ENCODE measurements around the gene MCTP2. TPM values are rescaled to one million over a fixed set of nuclear protein-coding genes. Genes with fewer than 3 reads are reported as not detected.

The MCTP2 gene
- total and polyA plus RNA-seq, 5 donors from 2014 or later, result 1.1 to 6.4 (median 2.8) TPM

DNA sequence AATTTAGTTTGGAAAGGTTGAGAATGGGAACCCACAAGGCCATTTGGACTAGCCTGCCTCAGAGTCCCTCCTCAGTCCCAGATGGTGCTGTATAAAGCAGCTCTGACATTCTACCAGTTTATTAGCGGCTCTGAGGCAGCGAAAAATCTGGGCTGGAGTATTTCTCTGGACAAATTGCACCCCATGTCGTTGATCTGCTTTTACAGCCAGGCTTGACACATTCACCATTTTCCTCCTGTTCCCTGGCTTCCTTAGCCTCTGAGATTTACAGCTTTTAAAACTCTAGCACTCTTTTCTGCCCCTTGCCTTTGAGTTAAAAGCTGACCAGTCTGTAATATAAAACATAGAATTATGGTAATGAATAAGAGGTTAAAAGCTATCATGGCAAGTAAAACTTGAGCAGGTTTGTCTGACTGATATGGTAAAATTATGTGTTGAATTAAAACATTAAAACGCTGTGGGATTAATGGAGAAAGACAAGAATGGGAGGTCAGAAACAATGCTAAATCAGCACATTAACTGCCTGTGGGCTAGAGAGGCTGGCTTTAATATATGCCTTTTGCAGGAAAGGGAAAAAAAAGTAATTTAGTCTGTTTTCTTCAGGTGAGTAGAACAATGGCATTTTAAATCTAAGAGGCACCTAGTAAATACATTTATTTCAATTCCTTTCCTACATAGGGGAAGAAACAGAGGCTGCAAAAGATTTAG, 131.2 kb downstream of the MCTP2 start:
- no peaks in the 10 kb centered on the region for H3K27me3 ChIP-seq (ENCODE audit: control insufficient read depth, insufficient read depth, low read length)
- H3K27ac Mint-ChIP-seq, result no peak overlapping the region
- no peak overlapping the region for H3K27ac ChIP-seq (ENCODE audit: insufficient read depth, low read length, poor library complexity, severe bottlenecking)
- H3K4me1 ChIP-seq (ENCODE audit: control insufficient read depth, insufficient read depth, low read length, poor library complexity, severe bottlenecking), result no peaks in the 10 kb centered on the region
- ATAC-seq (ENCODE audit: low read depth in 2 of 2) (no peak), DNase-seq (no peak)
- H3K27me3 Mint-ChIP-seq, result no peaks in the 10 kb centered on the region
- H3K36me3 ChIP-seq (ENCODE audit: control insufficient read depth, insufficient read depth, low read length), result no peaks in the 10 kb centered on the region
- H3K9me3 Mint-ChIP-seq, result peaks cover 0 to 2% (median 0%) of the 10 kb centered on the region in 7 donors
- H3K9me3 ChIP-seq (ENCODE audit: control insufficient read depth in 2 of 2, low read length in 2 of 2), result no peaks in the 10 kb centered on the region
- H3K4me3 Mint-ChIP-seq, result no peak overlapping the region
- H3K4me3 ChIP-seq (ENCODE audit: low read depth, low read length), result no peak overlapping the region
- H3K36me3 Mint-ChIP-seq, result peaks cover 14% of the 10 kb centered on the region
- peaks cover 0 to 4% (median 0%) of the 10 kb centered on the region in 4 donors for H3K4me1 Mint-ChIP-seq

DNA sequence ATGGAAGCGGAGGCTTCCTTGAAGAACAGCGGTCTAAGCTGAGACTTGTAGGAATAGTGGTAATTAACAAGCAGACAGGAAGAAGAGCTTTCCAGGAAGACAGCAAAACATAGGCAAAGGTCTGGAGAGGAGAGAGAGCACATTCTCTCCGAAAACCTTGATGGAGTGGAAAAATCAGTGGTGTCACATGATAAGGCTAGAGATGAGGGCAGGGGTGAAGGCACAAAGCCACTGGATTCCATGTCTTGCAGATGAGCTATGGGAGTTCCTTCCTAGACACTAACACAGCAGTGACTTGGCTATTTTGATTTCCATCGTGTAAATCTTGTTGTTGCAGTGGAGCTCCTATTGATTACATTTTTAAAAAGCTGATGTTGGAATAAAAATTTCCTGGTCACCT, 132.0 kb downstream of the MCTP2 start:
- H3K9me3 Mint-ChIP-seq, result peaks cover 0 to 2% (median 0%) of the 10 kb centered on the region in 7 donors
- H3K27me3 ChIP-seq (ENCODE audit: control insufficient read depth, insufficient read depth, low read length), result no peaks in the 10 kb centered on the region
- H3K4me3 ChIP-seq (ENCODE audit: low read depth, low read length), result no peak overlapping the region
- H3K4me3 Mint-ChIP-seq, result no peak overlapping the region
- H3K27ac ChIP-seq (ENCODE audit: insufficient read depth, low read length, poor library complexity, severe bottlenecking), result no peak overlapping the region
- no peaks in the 10 kb centered on the region for H3K9me3 ChIP-seq (ENCODE audit: control insufficient read depth in 2 of 2, low read length in 2 of 2)
- no peak for ATAC-seq (ENCODE audit: low read depth in 2 of 2)
- H3K4me1 Mint-ChIP-seq, result peaks cover 0 to 4% (median 0%) of the 10 kb centered on the region in 4 donors
- peaks cover 16% of the 10 kb centered on the region for H3K36me3 Mint-ChIP-seq
- H3K27me3 Mint-ChIP-seq, result no peaks in the 10 kb centered on the region
- H3K4me1 ChIP-seq (ENCODE audit: control insufficient read depth, insufficient read depth, low read length, poor library complexity, severe bottlenecking), result no peaks in the 10 kb centered on the region
- no peak overlapping the region for H3K27ac Mint-ChIP-seq
- DNase-seq, result no peak
- H3K36me3 ChIP-seq (ENCODE audit: control insufficient read depth, insufficient read depth, low read length), result no peaks in the 10 kb centered on the region

DNA sequence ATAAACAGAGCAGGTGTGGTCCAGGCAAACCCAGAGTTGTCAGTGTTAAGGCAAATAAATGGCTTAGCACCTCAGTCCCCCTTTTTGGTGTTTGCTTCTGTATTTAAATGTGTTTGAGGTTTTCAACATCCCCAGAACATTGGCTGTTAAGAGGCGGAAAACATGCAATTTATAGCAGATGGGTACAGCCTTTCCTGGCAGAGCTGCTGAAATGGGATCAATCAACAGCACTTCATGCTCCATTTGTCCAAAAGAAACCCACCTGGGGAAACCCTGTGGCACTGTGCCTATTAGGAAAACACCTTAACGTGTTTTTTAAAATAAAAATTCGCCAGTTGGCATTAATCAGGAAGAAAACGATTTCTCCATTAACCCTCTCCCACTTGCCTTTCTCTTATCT, 135.4 kb downstream of the MCTP2 start:
- no peak overlapping the region for H3K4me3 Mint-ChIP-seq

GRCh38 chr15:94367726-94368535, 136.6 kb downstream of the MCTP2 start:
- Mint-ChIP-seq H3K9me3 (no peaks in the 10 kb centered on the region), H3K4me1 (peaks cover 0 to 4% (median 0%) of the 10 kb centered on the region in 4 donors), H3K27ac (no peak overlapping the region), H3K27me3 (no peaks in the 10 kb centered on the region), H3K36me3 (peaks cover 15% of the 10 kb centered on the region), H3K4me3 (no peak overlapping the region)
- Histone ChIP-seq H3K27ac (ENCODE audit: insufficient read depth, low read length, poor library complexity, severe bottlenecking) (no peak overlapping the region), H3K4me3 (ENCODE audit: low read depth, low read length) (no peak overlapping the region), H3K27me3 (ENCODE audit: control insufficient read depth, insufficient read depth, low read length) (no peaks in the 10 kb centered on the region), H3K9me3 (ENCODE audit: control insufficient read depth in 2 of 2, low read length in 2 of 2) (no peaks in the 10 kb centered on the region), H3K4me1 (ENCODE audit: control insufficient read depth, insufficient read depth, low read length, poor library complexity, severe bottlenecking) (no peaks in the 10 kb centered on the region), H3K36me3 (ENCODE audit: control insufficient read depth, insufficient read depth, low read length) (peaks cover 4% of the 10 kb centered on the region)
- no peak for ATAC-seq (ENCODE audit: low read depth in 2 of 2)
- no peak for DNase-seq

More for the DNA sequence above, 135.4 kb downstream of the MCTP2 start:
- Histone ChIP-seq H3K4me3 (ENCODE audit: low read depth, low read length) (no peak overlapping the region), H3K9me3 (ENCODE audit: control insufficient read depth in 2 of 2, low read length in 2 of 2) (no peaks in the 10 kb centered on the region), H3K27me3 (ENCODE audit: control insufficient read depth, insufficient read depth, low read length) (no peaks in the 10 kb centered on the region), H3K36me3 (ENCODE audit: control insufficient read depth, insufficient read depth, low read length) (peaks cover 4% of the 10 kb centered on the region), H3K4me1 (ENCODE audit: control insufficient read depth, insufficient read depth, low read length, poor library complexity, severe bottlenecking) (no peaks in the 10 kb centered on the region), H3K27ac (ENCODE audit: insufficient read depth, low read length, poor library complexity, severe bottlenecking) (no peak overlapping the region)
- H3K4me1 Mint-ChIP-seq, result peaks cover 0 to 4% (median 0%) of the 10 kb centered on the region in 4 donors
- H3K36me3 Mint-ChIP-seq, result peaks cover 15% of the 10 kb centered on the region
- ATAC-seq (ENCODE audit: low read depth in 2 of 2) (no peak), DNase-seq (no peak)
- H3K9me3 Mint-ChIP-seq, result no peaks in the 10 kb centered on the region
- H3K27ac Mint-ChIP-seq, result no peak overlapping the region
- no peaks in the 10 kb centered on the region for H3K27me3 Mint-ChIP-seq

GRCh38 chr15:94370206-94370935, 139.0 kb downstream of the MCTP2 start:
- Mint-ChIP-seq H3K27me3 (no peaks in the 10 kb centered on the region), H3K4me1 (no peaks in the 10 kb centered on the region), H3K4me3 (no peak overlapping the region), H3K36me3 (peaks cover 11% of the 10 kb centered on the region), H3K27ac (no peak overlapping the region), H3K9me3 (no peaks in the 10 kb centered on the region)
- peaks cover 4% of the 10 kb centered on the region for H3K36me3 ChIP-seq (ENCODE audit: control insufficient read depth, insufficient read depth, low read length)
- ATAC-seq (ENCODE audit: low read depth in 2 of 2), result no peak
- no peak overlapping the region for H3K4me3 ChIP-seq (ENCODE audit: low read depth, low read length)
- no peaks in the 10 kb centered on the region for H3K4me1 ChIP-seq (ENCODE audit: control insufficient read depth, insufficient read depth, low read length, poor library complexity, severe bottlenecking)
- no peak overlapping the region for H3K27ac ChIP-seq (ENCODE audit: insufficient read depth, low read length, poor library complexity, severe bottlenecking)
- no peaks in the 10 kb centered on the region for H3K27me3 ChIP-seq (ENCODE audit: control insufficient read depth, insufficient read depth, low read length)
- no peak for DNase-seq
- no peaks in the 10 kb centered on the region for H3K9me3 ChIP-seq (ENCODE audit: control insufficient read depth in 2 of 2, low read length in 2 of 2)

DNA sequence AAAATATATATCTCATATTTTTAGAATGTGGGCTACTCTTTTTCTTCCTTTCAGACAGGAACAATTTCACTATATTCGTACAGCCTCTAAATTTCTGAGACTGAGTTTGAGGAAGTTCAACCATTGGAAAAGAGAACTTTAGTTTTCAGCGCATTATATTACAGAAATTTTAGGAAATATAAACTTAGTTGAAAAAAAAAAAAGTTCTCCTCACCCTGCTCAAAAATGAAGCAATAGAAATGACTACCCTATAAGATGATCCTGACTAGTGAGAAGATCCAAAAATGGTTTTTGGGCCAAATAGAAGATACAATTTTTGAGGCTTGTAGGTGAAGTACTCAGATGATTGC, 139.6 kb downstream of the MCTP2 start:
- Mint-ChIP-seq H3K4me3 (no peak overlapping the region), H3K4me1 (no peaks in the 10 kb centered on the region), H3K27ac (no peak overlapping the region), H3K9me3 (no peaks in the 10 kb centered on the region), H3K27me3 (no peaks in the 10 kb centered on the region), H3K36me3 (peaks cover 11% of the 10 kb centered on the region)
- H3K4me1 ChIP-seq (ENCODE audit: control insufficient read depth, insufficient read depth, low read length, poor library complexity, severe bottlenecking), result no peaks in the 10 kb centered on the region
- H3K27me3 ChIP-seq (ENCODE audit: control insufficient read depth, insufficient read depth, low read length), result no peaks in the 10 kb centered on the region
- ATAC-seq (ENCODE audit: low read depth in 2 of 2) (no peak), DNase-seq (no peak)
- H3K4me3 ChIP-seq (ENCODE audit: low read depth, low read length), result no peak overlapping the region
- peaks cover 4% of the 10 kb centered on the region for H3K36me3 ChIP-seq (ENCODE audit: control insufficient read depth, insufficient read depth, low read length)
- H3K27ac ChIP-seq (ENCODE audit: insufficient read depth, low read length, poor library complexity, severe bottlenecking), result no peak overlapping the region
- no peaks in the 10 kb centered on the region for H3K9me3 ChIP-seq (ENCODE audit: control insufficient read depth in 2 of 2, low read length in 2 of 2)

- H3K27ac ChIP-seq (ENCODE audit: insufficient read depth, low read length, poor library complexity, severe bottlenecking), result no peak overlapping the region
- H3K9me3 Mint-ChIP-seq, result no peaks in the 10 kb centered on the region
- peaks cover 4% of the 10 kb centered on the region for H3K36me3 ChIP-seq (ENCODE audit: control insufficient read depth, insufficient read depth, low read length)
- no peaks in the 10 kb centered on the region for H3K27me3 Mint-ChIP-seq
- no peak overlapping the region for H3K27ac Mint-ChIP-seq
- no peak for DNase-seq
- no peak overlapping the region for H3K4me3 Mint-ChIP-seq
- no peaks in the 10 kb centered on the region for H3K4me1 ChIP-seq (ENCODE audit: control insufficient read depth, insufficient read depth, low read length, poor library complexity, severe bottlenecking)
- no peak for ATAC-seq (ENCODE audit: low read depth in 2 of 2)
- no peaks in the 10 kb centered on the region for H3K27me3 ChIP-seq (ENCODE audit: control insufficient read depth, insufficient read depth, low read length)
- H3K9me3 ChIP-seq (ENCODE audit: control insufficient read depth in 2 of 2, low read length in 2 of 2), result no peaks in the 10 kb centered on the region
- H3K4me3 ChIP-seq (ENCODE audit: low read depth, low read length), result no peak overlapping the region
- no peaks in the 10 kb centered on the region for H3K4me1 Mint-ChIP-seq
- peaks cover 16% of the 10 kb centered on the region for H3K36me3 Mint-ChIP-seq
These were observed 141.5 kb downstream of the MCTP2 start for GRCh38 chr15:94372821-94373220.

Data from CD4-positive, CD25-positive, alpha-beta regulatory T cell (primary cell).